GM23248 (cell line): Measurements from ENCODE around the gene ANKRD29.

Experiments
- EZH2 ChIP-seq: fragments of 200-600 bp; sonication (generic); IDR thresholded peaks from 2 replicates; pipeline ENCODE4 v1.6.1; 2018; ENCODE audit warnings: antibody characterized with exemption, mild to moderate bottlenecking; ENCODE audit not compliant: insufficient read depth, poor library complexity, severe bottlenecking
- EZH2phosphoT487 ChIP-seq: fragments of 200-600 bp; sonication (generic); IDR thresholded peaks from 2 replicates; pipeline ENCODE4 v1.6.1; 2018; ENCODE audit warnings: antibody characterized with exemption, moderate library complexity, mild to moderate bottlenecking, low read depth; ENCODE audit not compliant: insufficient read depth

DNA sequence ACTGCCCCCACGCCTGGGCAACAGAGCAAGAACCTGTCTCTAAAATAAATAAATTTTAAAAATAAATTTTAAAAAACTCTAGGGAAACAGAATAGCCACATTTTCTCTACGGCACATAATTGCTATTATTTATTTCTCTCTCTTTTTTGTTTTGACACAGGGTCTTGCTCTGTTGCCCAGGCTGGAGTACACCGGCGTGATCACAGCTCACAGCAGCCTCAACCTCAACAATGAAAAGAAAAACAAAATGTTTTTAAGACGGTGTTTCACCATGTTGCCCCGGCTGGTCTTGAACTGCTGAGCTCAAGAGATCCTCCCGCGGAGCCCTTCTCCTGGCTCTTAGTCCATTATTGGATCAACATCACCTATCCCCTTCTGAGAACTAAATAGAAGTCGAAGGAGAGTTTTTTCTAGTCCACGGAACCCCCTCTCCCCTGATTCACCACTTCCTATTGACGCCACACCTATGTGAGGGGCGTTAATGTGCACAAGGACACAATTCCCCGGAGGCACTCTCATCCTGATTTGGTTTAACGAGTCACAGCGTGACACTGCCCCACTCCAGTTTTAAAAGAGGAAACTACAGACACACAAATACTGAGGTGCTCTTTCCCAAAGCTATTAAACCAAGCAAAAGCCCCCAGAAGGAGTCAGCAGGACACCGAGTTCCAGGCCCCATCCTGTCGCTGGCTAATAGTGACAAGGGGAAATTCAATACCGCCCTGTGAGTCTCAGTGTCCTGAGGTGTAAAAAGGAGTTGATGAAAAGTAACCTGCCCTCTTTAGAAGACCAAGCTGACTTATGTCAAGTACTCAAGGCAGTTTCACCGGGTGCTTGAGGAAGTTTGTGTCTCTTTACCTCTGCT, 77.5 kb downstream of the ANKRD29 start:
- TF ChIP-seq EZH2phosphoT487 (no peak), EZH2 (no peak)
